Transverse colon (tissue), 4 donors: ENCODE data around the gene TOGARAM2.

Source experiments
- EP300 ChIP-seq: sonication (generic); formaldehyde crosslinking; IDR thresholded peaks from one replicate; pipeline ENCODE4 v1.6.1; 2017; ENCODE audit warnings: antibody characterized with exemption, low read depth
- POLR2A ChIP-seq: fragments of 450-650 bp; IDR thresholded peaks from one replicate; pipeline ENCODE4 v1.6.1; 2016; ENCODE audit warnings: antibody characterized with exemption, mild to moderate bottlenecking, moderate library complexity
- POLR2AphosphoS5 ChIP-seq, 3 donors: sonication (generic); formaldehyde crosslinking; IDR thresholded peaks; one replicate each; pipeline ENCODE4 v1.6.1; 2016; ENCODE audit warnings: antibody characterized with exemption in 3 of 3
- TF ChIP-seq, protein P1 (sequence below), 5 experiments: fragments of 200-600 bp in 3 of 5; fragments of 450-650 bp in 2 of 5; sonication (generic) in 3 of 5; IDR thresholded peaks; 1 replicate in 2 of 5; 2 replicates in 3 of 5; pipeline ENCODE4 v1.5.1; 2016 to 2017; ENCODE audit warnings: antibody characterized with exemption in 5 of 5, inconsistent platforms in 3 of 5, mild to moderate bottlenecking in 2 of 5, moderate library complexity in 1 of 5

DNA sequence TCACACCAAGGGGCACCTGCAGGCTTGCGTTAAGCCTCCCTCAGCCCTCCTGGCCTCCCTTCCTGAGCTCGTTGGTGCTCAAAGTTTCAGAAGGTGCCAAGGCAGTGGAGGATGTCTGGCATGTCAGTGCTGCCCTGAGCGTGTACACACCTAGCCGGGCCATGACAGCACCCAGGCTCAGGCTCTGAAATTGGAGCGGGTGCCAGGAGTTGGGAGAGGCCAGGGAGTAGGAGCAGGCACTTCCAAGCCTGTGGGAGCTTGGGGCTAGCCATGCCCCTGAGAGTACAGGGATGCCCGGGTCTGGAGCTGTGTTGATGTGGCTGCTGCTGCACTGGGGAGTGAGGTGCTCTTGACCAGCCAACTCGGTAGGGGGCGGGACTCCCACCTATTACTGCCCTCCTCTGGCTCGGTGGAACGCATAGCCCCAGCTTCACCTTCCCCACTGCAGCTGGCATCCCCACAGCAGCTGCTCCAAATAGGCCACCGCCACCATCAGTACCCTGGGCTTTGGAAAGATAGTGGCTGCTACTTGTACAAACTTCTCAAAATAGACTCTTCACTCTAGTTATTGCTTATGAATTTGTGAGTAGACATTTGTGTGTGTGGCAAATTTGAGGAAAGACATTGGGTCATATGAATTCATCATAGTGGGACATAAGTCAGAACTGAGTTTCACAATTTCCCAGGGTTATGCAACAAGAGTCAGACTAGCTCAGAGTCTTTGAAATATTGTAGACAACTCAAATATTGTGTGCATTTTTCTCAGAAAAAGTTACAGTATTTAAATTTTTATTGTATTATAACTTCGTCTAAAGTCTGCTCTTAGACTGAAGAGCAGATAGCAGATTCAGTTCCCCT lies 100.0 kb downstream of the TOGARAM2 start:
- TF ChIP-seq, protein P1, sequence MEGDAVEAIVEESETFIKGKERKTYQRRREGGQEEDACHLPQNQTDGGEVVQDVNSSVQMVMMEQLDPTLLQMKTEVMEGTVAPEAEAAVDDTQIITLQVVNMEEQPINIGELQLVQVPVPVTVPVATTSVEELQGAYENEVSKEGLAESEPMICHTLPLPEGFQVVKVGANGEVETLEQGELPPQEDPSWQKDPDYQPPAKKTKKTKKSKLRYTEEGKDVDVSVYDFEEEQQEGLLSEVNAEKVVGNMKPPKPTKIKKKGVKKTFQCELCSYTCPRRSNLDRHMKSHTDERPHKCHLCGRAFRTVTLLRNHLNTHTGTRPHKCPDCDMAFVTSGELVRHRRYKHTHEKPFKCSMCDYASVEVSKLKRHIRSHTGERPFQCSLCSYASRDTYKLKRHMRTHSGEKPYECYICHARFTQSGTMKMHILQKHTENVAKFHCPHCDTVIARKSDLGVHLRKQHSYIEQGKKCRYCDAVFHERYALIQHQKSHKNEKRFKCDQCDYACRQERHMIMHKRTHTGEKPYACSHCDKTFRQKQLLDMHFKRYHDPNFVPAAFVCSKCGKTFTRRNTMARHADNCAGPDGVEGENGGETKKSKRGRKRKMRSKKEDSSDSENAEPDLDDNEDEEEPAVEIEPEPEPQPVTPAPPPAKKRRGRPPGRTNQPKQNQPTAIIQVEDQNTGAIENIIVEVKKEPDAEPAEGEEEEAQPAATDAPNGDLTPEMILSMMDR (IDR thresholded peaks at IDR 0.05): no peak
- TF ChIP-seq POLR2A (no peak), EP300 (no peak), POLR2AphosphoS5 (IDR thresholded peaks at IDR 0.05) (no peak)
